GM18861 (cell line): ENCODE results near the gene IFT52.
"Not testable (repeated sequence)": the region's sequence is repeated elsewhere in the genome, so short reads cannot be mapped to it uniquely, and the experiment has no call there.

ENCODE experiments used
- ATAC-seq: cut with Tn5 transposase; IDR thresholded peaks from one replicate; pipeline ENCODE4 v1.9.1; 2021; ENCODE audit not compliant: unreplicated experiment

IFT52 gene

DNA sequence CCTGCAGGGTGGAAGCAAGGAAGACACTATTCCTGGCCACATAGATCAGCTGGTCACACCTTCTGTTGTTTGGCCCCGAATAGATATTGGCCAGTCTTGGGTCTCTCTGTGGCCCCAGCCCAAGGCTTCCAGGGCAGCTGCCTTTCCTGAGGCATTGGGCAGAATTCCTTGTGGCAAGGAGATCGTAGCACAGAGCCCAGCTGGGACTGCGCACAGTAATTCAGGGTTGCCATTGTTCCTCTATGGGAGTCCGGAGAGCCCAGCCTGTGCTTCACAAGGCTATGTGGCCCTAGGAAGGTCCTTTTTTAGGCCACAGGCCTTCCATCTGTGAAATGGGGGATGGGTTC lies 25.0 kb upstream of the IFT52 start:
- no peak for ATAC-seq

DNA sequence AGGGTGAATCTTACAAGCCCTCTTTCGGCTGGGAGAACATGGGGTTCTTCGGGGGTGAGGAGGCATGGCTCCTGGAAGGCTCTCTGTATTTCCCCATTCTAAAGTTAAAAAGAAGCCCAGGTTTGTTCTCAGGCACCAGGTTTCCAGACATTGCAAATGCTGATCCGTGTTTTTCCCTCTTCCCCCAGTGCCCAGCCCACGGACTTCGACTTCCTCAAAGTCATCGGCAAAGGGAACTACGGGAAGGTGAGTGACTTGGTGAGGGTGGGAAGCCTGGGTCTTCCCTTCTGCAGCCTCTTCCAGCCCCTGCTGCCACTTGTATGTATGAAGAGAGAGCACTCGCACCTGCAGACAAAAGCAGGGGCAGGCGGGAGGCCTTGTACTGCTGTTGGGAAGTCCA lies 23.3 kb upstream of the IFT52 start:
- no peak for ATAC-seq

- ATAC-seq = no peak
These were observed 22.0 kb upstream of the IFT52 start for GRCh38 chr20:43568706-43569105.

DNA sequence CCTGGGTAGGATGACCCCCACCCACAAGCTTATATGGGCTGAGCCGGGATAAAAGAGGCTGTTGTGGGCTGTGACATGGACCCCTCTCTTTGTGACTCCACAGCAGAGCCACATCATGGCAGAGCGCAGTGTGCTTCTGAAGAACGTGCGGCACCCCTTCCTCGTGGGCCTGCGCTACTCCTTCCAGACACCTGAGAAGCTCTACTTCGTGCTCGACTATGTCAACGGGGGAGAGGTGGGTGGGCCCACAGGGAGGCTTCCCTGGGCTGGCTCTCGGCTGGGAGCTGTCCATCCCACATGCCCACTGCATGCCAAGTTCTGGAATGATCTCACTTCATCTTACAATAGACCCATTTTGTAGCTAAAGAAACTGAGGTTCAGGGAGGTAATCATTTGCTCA lies 21.5 kb upstream of the IFT52 start:
- no peak for ATAC-seq

DNA sequence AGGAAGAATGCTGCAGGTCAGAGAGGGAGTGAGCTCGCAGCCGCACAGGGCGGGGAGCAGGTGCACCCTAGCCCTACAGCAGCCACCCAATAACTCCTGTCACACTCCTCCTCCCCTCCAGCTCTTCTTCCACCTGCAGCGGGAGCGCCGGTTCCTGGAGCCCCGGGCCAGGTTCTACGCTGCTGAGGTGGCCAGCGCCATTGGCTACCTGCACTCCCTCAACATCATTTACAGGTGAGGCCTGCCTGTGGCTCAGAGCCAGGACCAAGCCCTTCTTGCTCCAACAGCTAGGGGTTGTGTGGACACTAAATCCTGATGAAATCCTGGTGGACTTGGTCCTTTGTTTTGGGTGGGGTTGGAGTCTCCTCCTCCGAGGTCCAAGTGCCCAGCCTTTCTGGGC lies 20.2 kb upstream of the IFT52 start:
- ATAC-seq = no peak

DNA sequence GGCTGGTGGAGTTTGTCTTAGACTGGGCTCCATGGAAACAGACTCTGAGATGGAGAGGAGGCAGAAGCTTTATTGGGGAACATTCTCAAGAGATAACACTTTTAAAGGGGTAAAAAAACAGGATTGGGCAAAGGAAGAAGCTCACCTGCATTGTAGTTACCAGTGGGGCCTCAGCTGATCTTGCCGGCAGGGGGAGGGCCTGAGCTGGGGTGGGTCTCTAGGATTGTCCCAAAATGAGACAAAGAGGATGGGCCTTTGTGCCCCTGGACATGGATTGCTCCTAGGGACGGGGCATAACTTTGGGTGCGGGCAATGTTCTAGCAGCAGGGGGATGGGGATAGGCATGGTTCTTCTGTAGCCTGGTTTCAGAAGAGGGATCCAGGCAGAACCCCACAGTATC lies 19.4 kb upstream of the IFT52 start:
- no peak for ATAC-seq

GRCh38 chr20:43571771-43572170 lies 19.0 kb upstream of the IFT52 start:
- ATAC-seq = no peak

DNA sequence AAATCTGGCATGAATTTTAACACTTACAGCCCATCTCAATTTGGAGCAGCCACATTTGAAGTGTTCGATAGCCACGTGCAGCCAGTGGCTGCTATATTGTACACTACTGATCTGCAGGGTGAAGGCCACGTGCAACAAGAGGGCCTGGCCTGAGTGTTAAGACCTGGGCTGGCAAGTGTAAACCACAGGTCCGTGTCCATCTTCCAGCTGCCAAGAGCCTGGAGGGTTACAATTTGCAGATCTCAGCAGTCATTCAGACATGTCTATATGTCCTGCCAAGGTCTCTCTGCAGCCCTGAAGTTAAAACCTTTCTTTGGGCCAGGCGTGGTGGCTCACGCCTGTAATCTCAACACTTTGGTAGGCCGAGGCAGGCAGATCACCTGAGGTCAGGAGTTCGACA lies 17.8 kb upstream of the IFT52 start:
- ATAC-seq = no peak

- ATAC-seq = no peak
These were observed 14.6 kb upstream of the IFT52 start for GRCh38 chr20:43576108-43576507.

DNA sequence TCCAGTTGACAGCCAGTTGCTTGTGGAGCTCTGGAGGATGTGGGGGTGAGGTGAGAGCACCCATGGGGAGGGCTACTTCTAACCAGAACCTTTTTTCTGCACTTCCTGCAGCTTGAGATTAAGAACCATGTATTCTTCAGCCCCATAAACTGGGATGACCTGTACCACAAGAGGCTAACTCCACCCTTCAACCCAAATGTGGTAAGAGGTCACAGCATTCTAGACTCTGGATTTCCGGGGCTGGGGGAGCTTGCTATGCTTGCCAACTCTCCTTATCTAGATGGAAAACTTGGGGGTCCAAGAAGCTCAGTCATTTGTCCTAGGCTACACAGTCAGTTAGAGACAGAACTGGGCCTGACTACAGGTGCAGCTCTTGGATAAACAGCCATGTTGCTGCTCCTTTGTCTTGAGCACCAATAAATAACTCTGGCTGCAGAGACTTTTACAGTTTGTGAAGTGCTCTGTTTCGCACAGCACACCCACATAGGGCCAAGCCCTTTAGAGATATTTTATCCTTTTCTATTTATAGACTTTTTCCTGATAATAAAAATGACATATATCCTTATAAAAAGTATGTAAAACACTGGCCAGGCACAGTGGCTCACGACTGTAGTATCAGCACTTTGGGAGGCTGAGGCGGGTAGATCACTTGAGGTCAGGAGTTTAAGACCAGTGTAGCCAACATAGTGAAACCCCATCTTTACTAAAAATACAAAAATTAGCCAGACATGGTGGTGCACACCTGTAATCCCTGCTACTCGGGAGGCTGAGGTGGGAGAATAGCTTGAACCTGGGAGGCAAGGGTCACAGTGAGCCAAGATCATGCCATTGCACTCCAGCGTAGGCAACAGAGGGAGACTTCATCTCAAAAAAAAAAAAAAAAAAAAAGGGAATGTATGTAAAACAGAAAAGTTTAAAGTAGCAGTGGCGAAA lies 10.6 kb upstream of the IFT52 start:
- ATAC-seq = no peak

- no peak for ATAC-seq
These were observed 7.4 kb upstream of the IFT52 start for GRCh38 chr20:43583133-43583864.

DNA sequence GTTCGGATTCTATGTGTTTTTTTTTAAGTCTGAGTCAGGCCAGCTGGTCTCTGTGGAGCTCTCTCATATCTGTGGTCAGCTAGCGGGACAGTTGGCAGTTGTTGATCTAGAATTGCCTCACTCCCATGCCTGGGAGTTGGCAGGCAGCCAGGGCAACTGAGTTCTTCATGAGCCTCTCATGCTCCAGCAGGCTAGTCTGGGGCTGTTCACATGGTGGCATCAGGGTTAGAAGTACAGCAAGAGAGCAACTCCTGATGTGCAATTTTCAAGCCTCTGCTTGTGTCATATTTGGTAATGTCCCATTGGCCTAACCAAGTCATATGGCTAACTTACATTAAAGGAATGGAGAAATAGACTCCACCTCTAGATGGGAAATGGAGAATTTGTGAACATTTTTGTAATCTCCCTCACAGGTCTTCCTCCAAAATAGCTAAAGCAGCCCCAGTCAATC lies 6.7 kb upstream of the IFT52 start:
- ATAC-seq = no peak

GRCh38 chr20:43584448-43585136 lies 6.1 kb upstream of the IFT52 start:
- ATAC-seq = no peak

GRCh38 chr20:43586641-43587040 lies 4.1 kb upstream of the IFT52 start:
- no peak for ATAC-seq

GRCh38 chr20:43588526-43588925 lies 2.2 kb upstream of the IFT52 start:
- not testable (repeated sequence) for ATAC-seq

DNA sequence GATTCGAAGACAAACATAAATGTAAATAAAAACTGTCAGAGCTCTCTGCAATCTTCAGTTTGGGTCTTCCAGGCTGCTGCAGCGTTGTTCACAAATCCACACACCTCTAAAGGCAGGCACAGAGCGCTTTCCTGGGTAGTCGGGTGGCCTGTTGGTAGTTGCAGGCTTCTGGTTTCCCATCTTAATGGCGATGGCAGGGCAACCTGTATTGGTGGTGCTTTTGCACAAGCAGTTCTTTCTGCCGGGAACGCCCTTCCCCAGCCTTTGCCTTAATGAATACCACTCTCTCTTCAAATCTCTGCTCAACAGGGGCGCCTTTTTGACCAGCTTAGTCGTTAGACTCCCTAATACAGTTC lies 723 bp upstream of the IFT52 start:
- no peak for ATAC-seq

DNA sequence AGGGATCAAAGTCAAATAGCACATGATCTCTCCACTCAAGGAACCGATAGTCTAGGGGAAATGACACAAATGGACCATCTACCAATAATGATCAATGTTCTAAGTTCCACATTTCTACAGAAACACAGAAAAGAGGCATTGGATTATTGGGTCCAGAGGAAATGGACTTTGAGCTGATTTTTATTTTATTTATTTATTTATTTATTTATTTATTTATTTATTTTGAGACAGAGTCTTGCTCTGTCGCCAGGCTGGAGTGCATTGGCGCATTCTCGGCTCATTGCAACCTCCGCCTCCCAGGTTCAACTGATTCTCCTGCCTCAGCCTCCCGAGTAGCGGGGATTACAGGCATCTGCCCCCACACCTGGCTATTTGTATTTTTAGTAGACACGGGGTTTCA lies 11.2 kb downstream of the IFT52 start:
- not testable (repeated sequence) for ATAC-seq

DNA sequence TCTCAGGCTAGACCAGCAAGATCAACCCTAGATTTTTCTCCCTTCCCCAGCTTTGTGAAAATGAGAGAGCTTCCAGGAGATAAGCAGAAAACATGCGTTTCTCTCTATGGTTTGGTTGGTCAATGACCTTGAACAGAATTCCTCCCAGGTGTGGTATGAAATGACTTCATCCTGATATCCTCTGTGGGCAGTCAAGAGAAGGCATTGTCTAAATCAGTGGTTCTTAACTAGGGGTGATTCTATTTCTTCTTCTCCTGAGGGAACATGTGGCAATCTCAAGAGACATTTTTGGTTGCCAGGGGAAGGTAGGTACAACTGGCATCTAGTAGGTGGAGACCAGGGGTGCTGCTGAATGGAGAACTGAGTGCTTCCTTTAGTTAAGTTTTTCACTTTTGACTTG lies 12.4 kb downstream of the IFT52 start:
- ATAC-seq = no peak

DNA sequence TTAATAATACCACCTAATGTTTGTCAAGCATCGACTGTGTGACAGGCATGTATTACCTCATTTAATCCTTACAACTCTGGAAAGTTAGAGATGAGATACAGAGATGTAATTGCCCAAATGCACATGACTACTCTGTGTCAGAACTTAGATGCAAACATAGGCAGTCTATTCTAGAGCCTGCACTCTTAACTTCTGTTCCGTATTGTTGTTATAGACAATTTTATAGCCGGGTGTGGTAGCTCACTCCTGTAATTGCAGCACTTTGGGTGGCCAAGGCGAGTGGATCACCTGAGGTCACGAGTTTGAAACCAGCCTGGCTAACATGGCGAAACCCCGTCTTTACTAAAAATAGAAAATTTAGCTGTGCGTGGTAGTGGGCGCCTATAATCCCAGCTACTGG lies 15.0 kb downstream of the IFT52 start:
- ATAC-seq = no peak

GRCh38 chr20:43607278-43607677 lies 16.5 kb downstream of the IFT52 start:
- ATAC-seq = not testable (repeated sequence)

- no peak for ATAC-seq
These were observed 40.9 kb downstream of the IFT52 start for GRCh38 chr20:43631598-43631997.

- ATAC-seq = no peak
These were observed 45.7 kb downstream of the IFT52 start for GRCh38 chr20:43636429-43636828.
